Astrocyte (in vitro differentiated cells and primary cell): ENCODE data around the gene LYZL1. TPM values are rescaled to one million over a fixed set of nuclear protein-coding genes. Genes with fewer than 3 reads are reported as not detected.

Experiments used
- DNase-seq: peaks from one replicate; pipeline ENCODE4 v3.0.0-alpha.2; 2010; ENCODE audit warnings: low read depth
- FAIRE-seq: peaks from 2 replicates; lab custom pipeline; 2011; peaks lifted over from hg19 to GRCh38; lab: Jason Lieb, UNC
- H2AFZ ChIP-seq: 2 replicates; pipeline ENCODE4 v1.6.0; 2012; ENCODE audit warnings: low read depth, low read length, inconsistent platforms
- H3K27ac ChIP-seq: 2 replicates; pipeline ENCODE4 v1.5.1; 2011; ENCODE audit warnings: low read depth, low read length, inconsistent platforms
- H3K27me3 ChIP-seq: 2 replicates; pipeline ENCODE4 v1.6.0; 2011; ENCODE audit warnings: low read length, inconsistent platforms; ENCODE audit not compliant: insufficient read depth
- H3K36me3 ChIP-seq: 2 replicates; pipeline ENCODE4 v1.5.1; 2011; ENCODE audit warnings: low read length, inconsistent platforms; ENCODE audit not compliant: insufficient read depth
- H3K4me1 ChIP-seq: 2 replicates; pipeline ENCODE4 v1.5.1; 2011; ENCODE audit warnings: low read length, inconsistent platforms; ENCODE audit not compliant: insufficient read depth
- H3K4me2 ChIP-seq: 2 replicates; pipeline ENCODE4 v1.6.0; 2012; ENCODE audit warnings: low read length, inconsistent platforms
- H3K4me3 ChIP-seq: 2 replicates; pipeline ENCODE4 v1.5.1; 2011; ENCODE audit warnings: low read depth, mild to moderate bottlenecking, low read length, inconsistent platforms; ENCODE audit not compliant: insufficient read depth
- H3K79me2 ChIP-seq: 2 replicates; pipeline ENCODE4 v1.6.0; 2012; ENCODE audit warnings: mild to moderate bottlenecking, low read length, inconsistent platforms; ENCODE audit not compliant: insufficient read depth
- H3K9ac ChIP-seq: 2 replicates; pipeline ENCODE4 v1.6.0; 2012; ENCODE audit warnings: mild to moderate bottlenecking, low read length, inconsistent platforms
- H3K9me3 ChIP-seq: 2 replicates; pipeline ENCODE4 v1.5.1; 2012; ENCODE audit warnings: low read depth, mild to moderate bottlenecking, low read length, inconsistent platforms; ENCODE audit not compliant: insufficient read depth
- H4K20me1 ChIP-seq: 2 replicates; pipeline ENCODE4 v1.6.0; 2012; ENCODE audit warnings: low read length, inconsistent platforms; ENCODE audit not compliant: insufficient read depth
- H3K27ac Mint-ChIP-seq: one replicate; pipeline ENCODE4 v1.8.0; 2021; ENCODE audit warnings: mild to moderate bottlenecking, mixed read lengths; ENCODE audit not compliant: unreplicated experiment
- H3K27me3 Mint-ChIP-seq: one replicate; pipeline ENCODE4 v1.8.0; 2021; ENCODE audit warnings: low read depth, mixed read lengths; ENCODE audit not compliant: unreplicated experiment
- H3K36me3 Mint-ChIP-seq: one replicate; pipeline ENCODE4 v1.8.0; 2021; ENCODE audit warnings: low read depth, mixed read lengths; ENCODE audit not compliant: unreplicated experiment
- H3K4me1 Mint-ChIP-seq: one replicate; pipeline ENCODE4 v1.8.0; 2021; ENCODE audit warnings: low read depth, mixed read lengths; ENCODE audit not compliant: unreplicated experiment
- H3K4me3 Mint-ChIP-seq: one replicate; pipeline ENCODE4 v1.8.0; 2021; ENCODE audit warnings: mild to moderate bottlenecking, moderate library complexity, mixed read lengths; ENCODE audit not compliant: unreplicated experiment
- H3K9me3 Mint-ChIP-seq: one replicate; pipeline ENCODE4 v1.8.0; 2021; ENCODE audit warnings: mild to moderate bottlenecking, mixed read lengths; ENCODE audit not compliant: unreplicated experiment
- CTCF ChIP-seq: IDR thresholded peaks from 2 replicates; pipeline ENCODE4 v1.5.1; 2011; ENCODE audit warnings: low read depth, mild to moderate bottlenecking, inconsistent platforms, low read length, moderate library complexity; ENCODE audit not compliant: insufficient read depth
- EZH2 ChIP-seq: IDR thresholded peaks from 2 replicates; pipeline ENCODE4 v1.6.1; 2012; ENCODE audit warnings: mild to moderate bottlenecking, low read length, inconsistent platforms; ENCODE audit not compliant: insufficient read depth
- total RNA-seq: library from RNA; stranded (reverse); gene quantifications from 2 replicates; pipeline ENCODE4 v1.2.1, GENCODE V29; 2021

Gene LYZL1
- total RNA-seq, 1 donor from 2014 or later: not detected

GRCh38 chr10:29314726-29315125 lies 25.9 kb downstream of the LYZL1 start:
- FAIRE-seq (no peak), DNase-seq (no peak)
- Mint-ChIP-seq H3K9me3 (peaks cover 3% of the 10 kb centered on the region), H3K36me3 (peaks cover 2% of the 10 kb centered on the region), H3K27me3 (no peaks in the 10 kb centered on the region), H3K4me1 (peaks cover 17% of the 10 kb centered on the region), H3K4me3 (no peak overlapping the region), H3K27ac (no peak overlapping the region)
- TF ChIP-seq CTCF (no peak), EZH2 (no peak)
- Histone ChIP-seq H3K27ac (no peak overlapping the region), H3K9me3 (no peaks in the 10 kb centered on the region), H3K4me2 (no peak overlapping the region), H3K36me3 (no peaks in the 10 kb centered on the region), H3K9ac (no peak overlapping the region), H2AFZ (no peak overlapping the region), H3K4me3 (no peak overlapping the region), H3K4me1 (peaks cover 18% of the 10 kb centered on the region), H4K20me1 (no peaks in the 10 kb centered on the region), H3K27me3 (no peaks in the 10 kb centered on the region), H3K79me2 (no peaks in the 10 kb centered on the region)

GRCh38 chr10:29315814-29316213 lies 26.9 kb downstream of the LYZL1 start:
- no peak for TF ChIP-seq EZH2
- TF ChIP-seq CTCF: no peak
- H3K36me3 Mint-ChIP-seq: peaks cover 2% of the 10 kb centered on the region
- Histone ChIP-seq H3K79me2 (no peaks in the 10 kb centered on the region), H3K9ac (no peak overlapping the region), H3K4me3 (no peak overlapping the region), H3K36me3 (no peaks in the 10 kb centered on the region), H3K9me3 (no peaks in the 10 kb centered on the region), H3K4me1 (peaks cover 18% of the 10 kb centered on the region), H2AFZ (peak overlapping the region; percentile 19), H4K20me1 (no peaks in the 10 kb centered on the region), H3K27me3 (no peaks in the 10 kb centered on the region), H3K27ac (no peak overlapping the region), H3K4me2 (no peak overlapping the region)
- no peak for DNase-seq
- peaks cover 3% of the 10 kb centered on the region for H3K9me3 Mint-ChIP-seq
- no peaks in the 10 kb centered on the region for H3K27me3 Mint-ChIP-seq
- no peak overlapping the region for H3K4me3 Mint-ChIP-seq
- no peak overlapping the region for H3K27ac Mint-ChIP-seq
- FAIRE-seq: no peak
- peaks cover 12% of the 10 kb centered on the region for H3K4me1 Mint-ChIP-seq

- Histone ChIP-seq H3K79me2 (no peaks in the 10 kb centered on the region), H3K4me3 (no peak overlapping the region), H3K9me3 (no peaks in the 10 kb centered on the region), H3K4me1 (peaks cover 18% of the 10 kb centered on the region), H3K27ac (no peak overlapping the region), H4K20me1 (no peaks in the 10 kb centered on the region), H2AFZ (peak overlapping the region; percentile 19), H3K36me3 (no peaks in the 10 kb centered on the region), H3K9ac (no peak overlapping the region), H3K27me3 (no peaks in the 10 kb centered on the region), H3K4me2 (no peak overlapping the region)
- FAIRE-seq (peak; percentile 39), DNase-seq (no peak)
- no peak for TF ChIP-seq CTCF
- no peak for TF ChIP-seq EZH2
- Mint-ChIP-seq H3K9me3 (peaks cover 3% of the 10 kb centered on the region), H3K36me3 (peaks cover 2% of the 10 kb centered on the region), H3K27ac (no peak overlapping the region), H3K4me3 (no peak overlapping the region), H3K4me1 (peaks cover 11% of the 10 kb centered on the region), H3K27me3 (no peaks in the 10 kb centered on the region)
Measured at GRCh38 chr10:29316308-29317026, 27.6 kb downstream of the LYZL1 start.
